ENCODE data around the gene BCL2. TPM values are rescaled to one million over a fixed set of nuclear protein-coding genes. Genes with fewer than 3 reads are reported as not detected.

The BCL2 gene
- total and polyA plus RNA-seq, 4 experiments from 2014 or later: 28.5 to 50.4 (median 41.8) TPM

DNA sequence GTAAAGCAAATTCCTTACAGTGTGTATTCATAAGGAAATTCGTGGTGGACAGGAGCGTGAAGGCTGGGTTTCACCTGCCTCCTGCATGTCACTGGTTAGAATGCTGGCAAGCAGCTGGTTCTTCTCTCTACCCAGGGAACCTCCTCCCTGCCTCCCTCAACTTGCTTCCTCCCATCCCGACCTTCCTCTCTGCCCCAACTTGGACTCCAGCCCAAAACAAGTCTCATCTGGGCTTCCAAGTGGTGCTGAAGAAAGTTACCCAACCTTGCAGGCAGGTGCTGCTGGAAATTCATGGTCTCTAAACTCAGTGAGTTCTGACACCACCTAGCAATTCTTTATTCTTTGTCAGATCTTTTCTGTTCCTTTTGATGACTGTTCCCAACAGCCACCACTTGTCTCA is 184.5 kb downstream of the BCL2 start:
- peak overlapping the region in 1 of 8 donors; percentile 34 for H3K4me3 Mint-ChIP-seq
- H3K9me3 ChIP-seq (ENCODE audit: control insufficient read depth in 1 of 2, low read length in 2 of 2): no peaks in the 10 kb centered on the region
- no peaks in the 10 kb centered on the region for H3K27me3 ChIP-seq (ENCODE audit: insufficient read depth, low read length)
- H3K4me1 ChIP-seq (ENCODE audit: insufficient read depth, low read length): peaks cover 71% of the 10 kb centered on the region
- H3K27ac ChIP-seq (ENCODE audit: low read depth, low read length): no peak overlapping the region
- ChIA-PET CTCF (ENCODE audit: partially characterized antibody) (interaction anchor here (0.8 to 13.4 kb wide), 10 partner anchors 9 to 304 kb away, joined by 3 to 175 read pairs (median 3); partner anchors contain the start of gene BCL2), POLR2A (ENCODE audit: partially characterized antibody) (interaction anchor here (1.1 to 5.6 kb wide), 4 partner anchors 21 to 188 kb away, joined by 3 to 54 read pairs (median 5); partner anchors contain the start of gene BCL2)
- H3K36me3 ChIP-seq (ENCODE audit: insufficient read depth, low read length): no peaks in the 10 kb centered on the region
- peak overlapping the region in 5 of 7 donors; percentile 76 to 89 (median 86) for H3K27ac Mint-ChIP-seq
- H3K36me3 Mint-ChIP-seq: peaks cover 4 to 5% of the 10 kb centered on the region in 2 donors
- no peak for DNase-seq
- no peaks in the 10 kb centered on the region for H3K9me3 Mint-ChIP-seq
- H3K4me3 ChIP-seq (ENCODE audit: low read length in 2 of 2): no peak overlapping the region
- H3K27me3 Mint-ChIP-seq: no peaks in the 10 kb centered on the region
- intact Hi-C loops (cut with micrococcal nuclease): no loop called here
- H3K4me1 Mint-ChIP-seq: peaks cover 55 to 78% (median 63%) of the 10 kb centered on the region in 4 donors

DNA sequence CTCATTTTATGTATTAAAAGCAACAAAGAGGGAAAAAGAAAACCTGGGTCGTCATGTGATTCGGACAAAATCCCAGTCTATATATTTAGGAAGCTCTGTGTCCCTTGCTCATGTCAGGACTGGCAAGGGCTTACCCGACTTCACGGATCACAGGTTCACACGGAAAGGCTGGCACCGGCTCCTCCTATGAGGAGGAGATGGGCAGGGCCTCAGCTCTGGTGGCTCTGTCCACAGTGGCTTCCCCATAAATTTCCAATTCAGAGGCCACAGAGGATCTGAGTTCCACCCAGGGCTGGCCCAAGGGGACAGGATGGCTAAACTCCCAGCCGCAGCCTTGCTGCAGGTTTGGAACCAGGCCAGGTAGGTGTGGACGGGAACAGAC is 186.8 kb downstream of the BCL2 start:
- Histone ChIP-seq H3K36me3 (ENCODE audit: insufficient read depth, low read length) (no peaks in the 10 kb centered on the region), H3K9me3 (ENCODE audit: control insufficient read depth in 1 of 2, low read length in 2 of 2) (no peaks in the 10 kb centered on the region), H3K27me3 (ENCODE audit: insufficient read depth, low read length) (no peaks in the 10 kb centered on the region), H3K27ac (ENCODE audit: low read depth, low read length) (no peak overlapping the region), H3K4me3 (ENCODE audit: low read length in 2 of 2) (no peak overlapping the region), H3K4me1 (ENCODE audit: insufficient read depth, low read length) (peaks cover 49% of the 10 kb centered on the region)
- H3K4me1 Mint-ChIP-seq: peaks cover 41 to 61% (median 45%) of the 10 kb centered on the region in 4 donors
- ChIA-PET CTCF (ENCODE audit: partially characterized antibody) (interaction anchor here (0.6 to 13.1 kb wide), 17 partner anchors 7 to 306 kb away, joined by 3 to 175 read pairs (median 11); partner anchors contain the start of gene BCL2), POLR2A (ENCODE audit: partially characterized antibody) (interaction anchor here (0.6 to 3.4 kb wide), 8 partner anchors 18 to 529 kb away, joined by 3 to 55 read pairs (median 8); partner anchors contain the start of gene BCL2)
- H3K27ac Mint-ChIP-seq: peak overlapping the region in 4 of 7 donors; percentile 30 to 84 (median 66)
- peak overlapping the region in 1 of 8 donors; percentile 45 for H3K4me3 Mint-ChIP-seq
- no peaks in the 10 kb centered on the region for H3K9me3 Mint-ChIP-seq
- H3K27me3 Mint-ChIP-seq: no peaks in the 10 kb centered on the region
- peaks cover 10 to 11% of the 10 kb centered on the region in 2 donors for H3K36me3 Mint-ChIP-seq
- intact Hi-C loops (cut with micrococcal nuclease): loop anchor here (5.0 kb wide), 1 partner anchor 289 kb away; the partner anchor contains the start of gene VPS4B
- no peak for DNase-seq

DNA sequence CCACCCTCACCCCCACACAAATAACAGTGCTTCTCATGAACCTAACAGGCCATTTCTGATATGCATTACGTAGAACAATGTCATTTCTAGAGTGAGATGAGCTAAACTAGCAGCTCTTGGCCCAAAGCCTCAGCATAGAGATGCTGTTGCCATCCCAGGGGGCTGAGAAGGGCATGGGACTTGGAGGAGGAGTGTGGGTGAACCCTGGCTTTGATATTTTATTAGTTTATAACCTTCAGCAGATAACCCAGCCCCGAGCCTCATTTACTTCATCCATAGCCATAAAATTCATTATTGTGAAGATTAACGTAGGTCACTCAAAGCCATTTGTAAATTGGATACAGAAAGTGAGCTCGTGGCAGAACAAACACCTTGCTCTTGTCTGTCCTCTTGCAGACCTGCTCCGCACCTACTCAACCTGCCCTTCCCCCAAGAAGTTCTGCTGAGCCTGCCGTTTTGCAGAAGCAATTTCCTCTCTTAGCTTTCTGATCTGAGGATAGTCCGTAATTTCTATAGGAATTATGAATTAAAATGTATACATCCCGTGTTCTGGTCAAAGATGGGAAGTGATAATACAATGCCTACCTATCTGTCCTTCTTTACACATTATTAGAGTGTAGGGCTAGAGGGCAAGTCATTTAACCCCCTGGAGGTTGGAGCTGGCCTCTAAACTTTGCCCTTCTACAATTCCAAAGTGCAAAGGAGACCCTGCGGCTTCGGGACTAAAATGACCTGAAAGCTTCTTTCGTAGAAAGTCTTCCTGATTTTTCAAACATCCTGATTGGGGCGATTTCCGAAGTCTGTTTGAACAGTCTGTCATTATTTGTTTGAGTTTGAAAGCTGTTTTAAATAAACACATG is 187.4 kb downstream of the BCL2 start:
- peak overlapping the region; percentile 13 for H3K27ac ChIP-seq (ENCODE audit: low read depth, low read length)
- H3K4me3 ChIP-seq (ENCODE audit: low read length in 2 of 2): no peak overlapping the region
- DNase-seq: no peak
- Mint-ChIP-seq H3K27ac (peak overlapping the region; percentile 84 to 90 (median 85)), H3K4me3 (peak overlapping the region in 4 of 8 donors; percentile 29 to 60 (median 49)), H3K27me3 (no peaks in the 10 kb centered on the region), H3K36me3 (peaks cover 15 to 17% of the 10 kb centered on the region in 2 donors), H3K4me1 (peaks cover 37 to 56% (median 40%) of the 10 kb centered on the region in 4 donors), H3K9me3 (no peaks in the 10 kb centered on the region)
- H3K36me3 ChIP-seq (ENCODE audit: insufficient read depth, low read length): no peaks in the 10 kb centered on the region
- H3K9me3 ChIP-seq (ENCODE audit: control insufficient read depth in 1 of 2, low read length in 2 of 2): no peaks in the 10 kb centered on the region
- intact Hi-C loops (cut with micrococcal nuclease): loop anchor here (1.0 to 5.0 kb wide), 6 partner anchors 23 to 307 kb away; partner anchors contain the start of gene VPS4B
- H3K27me3 ChIP-seq (ENCODE audit: insufficient read depth, low read length): no peaks in the 10 kb centered on the region
- ChIA-PET CTCF (ENCODE audit: partially characterized antibody) (interaction anchor here (0.6 to 13.1 kb wide), 32 partner anchors 8 to 307 kb away, joined by 3 to 175 read pairs (median 5); partner anchors contain the start of gene BCL2), POLR2A (ENCODE audit: partially characterized antibody) (interaction anchor here (0.6 to 3.4 kb wide), 10 partner anchors 9 to 529 kb away, joined by 3 to 55 read pairs (median 5); partner anchors contain the start of genes BCL2 and VPS4B)
- H3K4me1 ChIP-seq (ENCODE audit: insufficient read depth, low read length): peaks cover 42% of the 10 kb centered on the region

DNA sequence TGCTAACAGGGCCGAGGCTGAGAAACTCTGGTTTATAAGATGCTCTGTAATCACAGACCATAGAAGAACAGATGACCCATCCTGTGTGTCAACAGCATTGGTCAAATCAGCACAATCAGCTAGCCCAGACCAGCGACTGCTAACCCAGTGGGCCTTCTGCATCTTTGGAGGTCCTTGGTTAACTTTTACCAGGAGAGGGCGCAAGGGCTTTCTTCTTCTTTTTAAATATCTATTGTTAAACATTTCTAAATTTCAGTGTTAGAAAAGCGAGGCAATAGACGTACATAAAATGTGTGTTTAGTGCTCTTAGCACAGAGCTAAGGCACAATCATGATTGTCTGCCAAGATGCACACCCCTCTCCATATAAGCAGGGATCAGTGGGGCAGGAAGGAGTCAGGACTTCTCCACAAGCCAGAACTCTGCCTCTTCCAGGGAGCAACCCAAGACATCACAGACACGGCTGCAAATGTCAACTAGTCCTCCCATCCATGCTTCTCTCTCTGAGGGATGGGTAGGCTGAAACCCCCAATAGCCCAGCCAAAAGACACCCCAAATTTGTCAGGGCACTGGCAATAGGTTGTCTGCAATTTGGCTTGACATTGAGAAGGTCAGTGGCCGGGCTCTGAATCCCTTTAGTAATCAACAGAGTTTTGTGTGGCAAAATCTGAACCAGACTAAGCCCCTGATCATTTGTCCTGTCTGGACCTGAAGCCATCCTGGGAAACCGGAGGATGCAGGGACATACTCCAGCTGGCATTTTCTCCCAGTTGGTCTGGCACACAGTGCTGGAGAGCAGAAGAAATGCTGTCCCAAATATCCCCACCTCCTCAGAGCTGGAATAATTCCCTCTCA is 188.2 kb downstream of the BCL2 start:
- Histone ChIP-seq H3K9me3 (ENCODE audit: control insufficient read depth in 1 of 2, low read length in 2 of 2) (no peaks in the 10 kb centered on the region), H3K36me3 (ENCODE audit: insufficient read depth, low read length) (no peaks in the 10 kb centered on the region), H3K4me3 (ENCODE audit: low read length in 2 of 2) (no peak overlapping the region), H3K4me1 (ENCODE audit: insufficient read depth, low read length) (peaks cover 34% of the 10 kb centered on the region), H3K27me3 (ENCODE audit: insufficient read depth, low read length) (no peaks in the 10 kb centered on the region), H3K27ac (ENCODE audit: low read depth, low read length) (peak overlapping the region; percentile 13)
- Mint-ChIP-seq H3K9me3 (no peaks in the 10 kb centered on the region), H3K36me3 (peaks cover 20 to 26% of the 10 kb centered on the region in 2 donors), H3K27me3 (no peaks in the 10 kb centered on the region), H3K4me3 (peak overlapping the region in 5 of 8 donors; percentile 2 to 78 (median 53)), H3K4me1 (peaks cover 31 to 47% (median 34%) of the 10 kb centered on the region in 4 donors), H3K27ac (peak overlapping the region; percentile 84 to 90 (median 89))
- POLR2A ChIA-PET (ENCODE audit: partially characterized antibody): interaction anchor here (0.7 to 3.4 kb wide), 9 partner anchors 8 to 291 kb away, joined by 3 to 55 read pairs (median 5); partner anchors contain the start of genes BCL2 and VPS4B
- DNase-seq: peak; percentile 61 to 73 (median 69)
- intact Hi-C loops (cut with micrococcal nuclease): loop anchor here (1.0 to 5.0 kb wide), 6 partner anchors 24 to 308 kb away; partner anchors contain the start of gene VPS4B
- CTCF ChIA-PET (ENCODE audit: partially characterized antibody): interaction anchor here (0.5 to 13.1 kb wide), 34 partner anchors 8 to 308 kb away, joined by 3 to 175 read pairs (median 4); partner anchors contain the start of gene BCL2

DNA sequence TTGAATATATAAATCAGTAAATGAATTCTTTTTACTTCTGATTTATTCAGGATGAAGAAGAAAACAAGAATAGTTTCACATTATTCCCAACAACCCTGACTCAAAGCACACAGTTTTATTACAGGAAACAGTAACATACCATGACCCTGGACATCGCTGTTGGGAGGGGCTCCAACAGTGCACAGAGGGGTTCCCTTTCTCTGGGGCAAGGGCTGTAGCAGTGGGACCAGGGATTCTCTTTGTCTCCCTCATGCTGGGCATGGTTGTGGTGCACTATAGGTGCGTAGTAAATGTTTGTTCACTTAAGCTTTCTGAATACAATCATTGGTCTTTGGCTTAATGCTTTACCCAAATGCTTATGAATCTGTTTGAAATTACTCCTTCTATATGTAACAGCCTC is 189.4 kb downstream of the BCL2 start:
- peaks cover 24% of the 10 kb centered on the region for H3K4me1 ChIP-seq (ENCODE audit: insufficient read depth, low read length)
- Mint-ChIP-seq H3K36me3 (peaks cover 16 to 27% of the 10 kb centered on the region in 2 donors), H3K27ac (no peak overlapping the region), H3K27me3 (no peaks in the 10 kb centered on the region), H3K4me1 (peaks cover 20 to 36% (median 23%) of the 10 kb centered on the region in 4 donors), H3K4me3 (no peak overlapping the region), H3K9me3 (no peaks in the 10 kb centered on the region)
- H3K27me3 ChIP-seq (ENCODE audit: insufficient read depth, low read length): no peaks in the 10 kb centered on the region
- H3K36me3 ChIP-seq (ENCODE audit: insufficient read depth, low read length): no peaks in the 10 kb centered on the region
- H3K4me3 ChIP-seq (ENCODE audit: low read length in 2 of 2): no peak overlapping the region
- intact Hi-C loops (cut with micrococcal nuclease): loop anchor here (5.0 kb wide), 1 partner anchor 292 kb away; the partner anchor contains the start of gene VPS4B
- H3K9me3 ChIP-seq (ENCODE audit: control insufficient read depth in 1 of 2, low read length in 2 of 2): no peaks in the 10 kb centered on the region
- no peak for DNase-seq
- no peak overlapping the region for H3K27ac ChIP-seq (ENCODE audit: low read depth, low read length)
- POLR2A ChIA-PET (ENCODE audit: partially characterized antibody): interaction anchor here (0.8 to 3.4 kb wide), 2 partner anchors 188 to 192 kb away, joined by 4 to 55 read pairs; partner anchors contain the start of gene BCL2
- CTCF ChIA-PET (ENCODE audit: partially characterized antibody): interaction anchor here (1.0 to 13.1 kb wide), 11 partner anchors 14 to 309 kb away, joined by 3 to 175 read pairs (median 8); partner anchors contain the start of gene BCL2

DNA sequence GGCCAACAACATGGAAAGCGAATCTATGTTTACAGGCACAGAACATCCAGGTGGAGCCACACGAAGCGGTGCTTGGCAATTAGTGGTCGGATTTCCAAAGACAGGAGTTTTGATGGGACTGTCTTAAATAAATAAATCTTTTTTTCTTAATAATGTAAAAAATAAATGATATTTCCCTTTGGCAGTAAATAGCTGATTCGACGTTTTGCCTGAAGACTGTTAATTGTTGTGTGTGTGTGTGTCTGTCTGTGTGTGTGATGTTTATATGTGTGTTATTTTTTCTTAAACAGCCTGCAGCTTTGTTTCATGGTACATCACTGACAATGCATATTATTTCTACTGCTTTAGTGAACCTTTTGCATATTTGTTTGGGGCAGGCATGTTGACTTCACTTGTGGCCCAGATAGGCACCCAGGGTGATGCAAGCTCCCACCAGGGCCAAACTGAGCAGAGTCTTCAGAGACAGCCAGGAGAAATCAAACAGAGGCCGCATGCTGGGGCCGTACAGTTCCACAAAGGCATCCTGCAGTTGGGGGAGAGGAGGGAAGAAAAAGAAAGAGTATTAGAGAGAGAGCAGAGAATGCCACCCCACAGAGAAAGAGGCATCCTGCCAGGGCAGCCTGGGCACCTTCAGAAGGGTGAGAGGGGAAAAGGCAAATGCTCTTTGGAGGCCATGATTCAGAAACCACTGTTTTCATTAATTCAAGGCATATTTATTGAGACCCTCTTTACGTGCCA is 191.2 kb downstream of the BCL2 start:
- Histone ChIP-seq H3K4me1 (ENCODE audit: insufficient read depth, low read length) (peaks cover 24% of the 10 kb centered on the region), H3K27ac (ENCODE audit: low read depth, low read length) (no peak overlapping the region), H3K27me3 (ENCODE audit: insufficient read depth, low read length) (no peaks in the 10 kb centered on the region), H3K9me3 (ENCODE audit: control insufficient read depth in 1 of 2, low read length in 2 of 2) (no peaks in the 10 kb centered on the region), H3K4me3 (ENCODE audit: low read length in 2 of 2) (no peak overlapping the region), H3K36me3 (ENCODE audit: insufficient read depth, low read length) (no peaks in the 10 kb centered on the region)
- Mint-ChIP-seq H3K4me3 (no peak overlapping the region), H3K27me3 (no peaks in the 10 kb centered on the region), H3K9me3 (no peaks in the 10 kb centered on the region), H3K36me3 (peaks cover 16 to 27% of the 10 kb centered on the region in 2 donors), H3K4me1 (peaks cover 19 to 27% (median 21%) of the 10 kb centered on the region in 4 donors), H3K27ac (peak overlapping the region in 6 of 7 donors; percentile 23 to 76 (median 67))
- no peak for DNase-seq
- POLR2A ChIA-PET (ENCODE audit: partially characterized antibody): interaction anchor here (1.1 kb wide), 1 partner anchor 189 kb away, joined by 3 read pairs; no protein-coding TSS in a partner anchor
- CTCF ChIA-PET (ENCODE audit: partially characterized antibody): interaction anchor here (1.0 to 13.1 kb wide), 7 partner anchors 12 to 212 kb away, joined by 3 to 175 read pairs (median 8); partner anchors contain the start of gene BCL2
- intact Hi-C loops (cut with micrococcal nuclease): no loop called here

Data from CD4-positive, alpha-beta memory T cell (primary cell).